ENCODE data around the gene ENGASE.

Gene ENGASE

GRCh38 chr17:79095345-79096055 is 20.9 kb downstream of the ENGASE start:
- Histone ChIP-seq H3K4me3 (no peak overlapping the region), H3K9me3 (ENCODE audit: low read depth, low read length) (no peaks in the 10 kb centered on the region), H3K9ac (ENCODE audit: insufficient read length) (no peak overlapping the region), H3K27ac (no peak overlapping the region), H3K36me3 (ENCODE audit: insufficient read depth, low read length) (no peaks in the 10 kb centered on the region)
- DNase-seq (ENCODE audit: low read depth, low spot score) = no peak
- TF ChIP-seq FOXP2 (optimal IDR thresholded peaks at IDR 0.05; ENCODE audit: control extremely low read depth, extremely low read length, insufficient read depth) (no peak), EZH2 (IDR thresholded peaks at IDR 0.05) (no peak), POLR2AphosphoS5 (IDR thresholded peaks at IDR 0.05; ENCODE audit: borderline replicate concordance, low read depth, low read length) (no peak)

- no peak for DNase-seq (ENCODE audit: low read depth, low spot score)
- Histone ChIP-seq H3K27ac (no peak overlapping the region), H3K9ac (ENCODE audit: insufficient read length) (no peak overlapping the region), H3K4me3 (no peak overlapping the region), H3K9me3 (ENCODE audit: low read depth, low read length) (no peaks in the 10 kb centered on the region), H3K36me3 (ENCODE audit: insufficient read depth, low read length) (no peaks in the 10 kb centered on the region)
- TF ChIP-seq EZH2 (IDR thresholded peaks at IDR 0.05) (no peak), FOXP2 (optimal IDR thresholded peaks at IDR 0.05; ENCODE audit: control extremely low read depth, extremely low read length, insufficient read depth) (no peak), POLR2AphosphoS5 (IDR thresholded peaks at IDR 0.05; ENCODE audit: borderline replicate concordance, low read depth, low read length) (no peak)
Measured at GRCh38 chr17:79096477-79096876, 21.9 kb downstream of the ENGASE start.

- Histone ChIP-seq H3K9me3 (ENCODE audit: low read depth, low read length) (no peaks in the 10 kb centered on the region), H3K4me3 (no peak overlapping the region), H3K36me3 (ENCODE audit: insufficient read depth, low read length) (no peaks in the 10 kb centered on the region), H3K9ac (ENCODE audit: insufficient read length) (no peak overlapping the region), H3K27ac (no peak overlapping the region)
- no peak for TF ChIP-seq POLR2AphosphoS5 (IDR thresholded peaks at IDR 0.05; ENCODE audit: borderline replicate concordance, low read depth, low read length)
- no peak for TF ChIP-seq FOXP2 (optimal IDR thresholded peaks at IDR 0.05; ENCODE audit: control extremely low read depth, extremely low read length, insufficient read depth)
- TF ChIP-seq EZH2 (IDR thresholded peaks at IDR 0.05) = no peak
- no peak for DNase-seq (ENCODE audit: low read depth, low spot score)
Measured at GRCh38 chr17:79097226-79098055, 22.8 kb downstream of the ENGASE start.

GRCh38 chr17:79098282-79098867 is 23.8 kb downstream of the ENGASE start:
- no peak overlapping the region for H3K27ac ChIP-seq
- no peaks in the 10 kb centered on the region for H3K9me3 ChIP-seq (ENCODE audit: low read depth, low read length)
- H3K36me3 ChIP-seq (ENCODE audit: insufficient read depth, low read length) = no peaks in the 10 kb centered on the region
- no peak for DNase-seq (ENCODE audit: low read depth, low spot score)
- no peak for TF ChIP-seq FOXP2 (optimal IDR thresholded peaks at IDR 0.05; ENCODE audit: control extremely low read depth, extremely low read length, insufficient read depth)
- TF ChIP-seq POLR2AphosphoS5 (IDR thresholded peaks at IDR 0.05; ENCODE audit: borderline replicate concordance, low read depth, low read length) = no peak
- no peak for TF ChIP-seq EZH2 (IDR thresholded peaks at IDR 0.05)
- H3K9ac ChIP-seq (ENCODE audit: insufficient read length) = no peak overlapping the region
- H3K4me3 ChIP-seq = no peak overlapping the region

- TF ChIP-seq FOXP2 (optimal IDR thresholded peaks at IDR 0.05; ENCODE audit: control extremely low read depth, extremely low read length, insufficient read depth) (no peak), POLR2AphosphoS5 (IDR thresholded peaks at IDR 0.05; ENCODE audit: borderline replicate concordance, low read depth, low read length) (no peak)
- H3K36me3 ChIP-seq (ENCODE audit: insufficient read depth, low read length) = no peaks in the 10 kb centered on the region
Measured at GRCh38 chr17:79100405-79100804, 25.8 kb downstream of the ENGASE start.

GRCh38 chr17:79101111-79101673 is 26.6 kb downstream of the ENGASE start:
- DNase-seq (ENCODE audit: low read depth, low spot score) = no peak
- Histone ChIP-seq H3K4me3 (no peak overlapping the region), H3K27ac (no peak overlapping the region), H3K36me3 (ENCODE audit: insufficient read depth, low read length) (no peaks in the 10 kb centered on the region), H3K9ac (ENCODE audit: insufficient read length) (no peak overlapping the region), H3K9me3 (ENCODE audit: low read depth, low read length) (no peaks in the 10 kb centered on the region)
- TF ChIP-seq EZH2 (IDR thresholded peaks at IDR 0.05) (no peak), FOXP2 (optimal IDR thresholded peaks at IDR 0.05; ENCODE audit: control extremely low read depth, extremely low read length, insufficient read depth) (no peak), POLR2AphosphoS5 (IDR thresholded peaks at IDR 0.05; ENCODE audit: borderline replicate concordance, low read depth, low read length) (no peak)

More at GRCh38 chr17:79100405-79100804, 25.8 kb downstream of the ENGASE start:
- Histone ChIP-seq H3K9me3 (ENCODE audit: low read depth, low read length) (no peaks in the 10 kb centered on the region), H3K4me3 (no peak overlapping the region), H3K27ac (no peak overlapping the region), H3K9ac (ENCODE audit: insufficient read length) (no peak overlapping the region)
- no peak for DNase-seq (ENCODE audit: low read depth, low spot score)

GRCh38 chr17:79102214-79102613 is 27.6 kb downstream of the ENGASE start:
- TF ChIP-seq FOXP2 (optimal IDR thresholded peaks at IDR 0.05; ENCODE audit: control extremely low read depth, extremely low read length, insufficient read depth) (no peak), EZH2 (IDR thresholded peaks at IDR 0.05) (no peak), POLR2AphosphoS5 (IDR thresholded peaks at IDR 0.05; ENCODE audit: borderline replicate concordance, low read depth, low read length) (no peak)
- H3K4me3 ChIP-seq = no peak overlapping the region
- H3K36me3 ChIP-seq (ENCODE audit: insufficient read depth, low read length) = no peaks in the 10 kb centered on the region
- no peaks in the 10 kb centered on the region for H3K9me3 ChIP-seq (ENCODE audit: low read depth, low read length)
- H3K9ac ChIP-seq (ENCODE audit: insufficient read length) = no peak overlapping the region
- H3K27ac ChIP-seq = no peak overlapping the region
- no peak for DNase-seq (ENCODE audit: low read depth, low spot score)
